Frontal cortex (tissue), 4 donors: Measurements from ENCODE around the gene NME7. TPM values are rescaled to one million over a fixed set of nuclear protein-coding genes. Genes with fewer than 3 reads are reported as not detected.

Experiments used
- DNase-seq, 2 donors: peaks; one replicate each; pipeline ENCODE4 v3.0.0; 2012; ENCODE audit warnings: low spot score in 2 of 2
- FAIRE-seq: peaks from 2 replicates; lab custom pipeline; 2012; peaks lifted over from hg19 to GRCh38; lab: Jason Lieb, UNC
- total RNA-seq: library from RNA; depleted of rRNA; stranded (reverse); fragments of >200 nt; gene quantifications from one replicate; pipeline ENCODE4 v1.2.3, GENCODE V29; 2014
- donor health status: control.
- donor health status: control.
- donor health status: control.

Gene NME7
- total RNA-seq, 1 donor from 2014 or later: 26.1 TPM

- no peak for DNase-seq
- FAIRE-seq: no peak
Measured at GRCh38 chr1:169100651-169101088, 266.9 kb downstream of the NME7 start.

DNA sequence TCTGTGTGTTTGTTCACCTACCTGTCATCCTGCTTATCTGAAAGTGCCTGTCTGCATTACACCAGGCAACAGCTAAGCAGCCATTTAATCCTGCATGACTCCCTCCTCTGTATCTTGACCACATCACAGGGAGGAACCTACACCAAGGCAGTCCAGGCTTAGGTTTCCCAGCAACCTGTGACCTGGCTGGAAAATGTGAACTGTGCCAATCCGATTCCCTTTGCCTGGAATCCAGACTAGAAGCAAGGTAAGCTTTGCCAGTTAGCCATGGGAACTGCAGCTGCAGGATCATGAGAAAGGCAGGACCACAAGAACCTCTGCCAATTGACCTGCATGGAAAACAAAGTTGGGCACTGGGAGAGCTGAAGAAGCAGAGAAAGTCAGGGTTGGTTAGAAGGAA lies 267.4 kb downstream of the NME7 start:
- DNase-seq (no peak), FAIRE-seq (no peak)

DNA sequence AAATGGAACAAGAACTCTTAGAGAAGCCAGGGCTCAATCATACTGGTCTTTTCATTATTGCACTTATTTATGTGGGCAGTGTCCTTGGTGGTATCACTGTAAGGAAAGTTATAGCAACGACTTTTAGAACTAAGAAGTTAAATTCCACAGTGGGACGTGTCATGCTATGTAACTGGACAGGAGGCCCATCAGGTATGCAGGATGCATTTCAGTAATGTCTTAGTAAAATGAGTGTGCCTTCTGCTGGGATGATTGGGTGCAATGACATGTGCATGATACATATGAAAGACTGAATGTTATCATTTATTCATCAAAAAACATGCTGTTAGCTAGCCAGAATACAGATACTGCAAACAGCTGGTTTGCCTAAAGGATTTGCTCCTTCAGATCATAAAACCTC lies 268.0 kb downstream of the NME7 start:
- DNase-seq (no peak), FAIRE-seq (no peak)

- FAIRE-seq: no peak
- no peak for DNase-seq
Measured at GRCh38 chr1:169098380-169098779, 269.2 kb downstream of the NME7 start.

DNA sequence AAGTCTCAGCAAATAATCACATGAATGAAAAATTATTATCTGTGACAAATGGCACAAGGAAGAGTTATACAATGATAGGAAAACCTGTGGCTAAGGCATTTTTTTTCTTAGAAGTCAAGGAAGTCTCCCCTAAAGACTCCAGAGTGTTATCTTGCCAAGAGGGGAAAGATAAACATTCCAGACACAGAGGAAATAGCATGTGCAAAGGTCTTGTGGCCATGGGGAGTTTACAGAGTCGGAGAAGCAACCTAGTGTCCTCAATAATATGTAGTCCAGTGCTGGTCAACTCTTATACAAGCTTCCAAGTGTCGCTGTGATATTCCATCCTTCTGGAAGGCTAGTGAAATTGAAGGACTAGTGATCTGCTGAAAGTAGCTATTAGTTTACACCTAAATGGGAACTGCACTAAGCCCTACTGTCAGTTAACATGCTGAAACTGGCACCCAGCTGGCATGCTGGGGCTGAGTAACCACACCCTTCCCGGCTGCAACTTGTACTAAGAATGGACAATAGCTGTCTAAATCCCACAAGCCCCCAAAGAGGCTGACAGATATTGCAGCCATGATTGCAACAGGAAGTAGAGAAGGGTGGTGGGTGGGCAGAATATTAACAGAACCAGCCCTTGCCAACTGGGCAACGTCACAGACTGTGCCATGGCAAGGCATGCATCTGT lies 272.6 kb downstream of the NME7 start:
- no peak for FAIRE-seq
- DNase-seq: no peak

GRCh38 chr1:169092399-169092798 lies 275.2 kb downstream of the NME7 start:
- FAIRE-seq: no peak
- no peak for DNase-seq

GRCh38 chr1:169091480-169091941 lies 276.1 kb downstream of the NME7 start:
- DNase-seq: no peak
- no peak for FAIRE-seq

DNA sequence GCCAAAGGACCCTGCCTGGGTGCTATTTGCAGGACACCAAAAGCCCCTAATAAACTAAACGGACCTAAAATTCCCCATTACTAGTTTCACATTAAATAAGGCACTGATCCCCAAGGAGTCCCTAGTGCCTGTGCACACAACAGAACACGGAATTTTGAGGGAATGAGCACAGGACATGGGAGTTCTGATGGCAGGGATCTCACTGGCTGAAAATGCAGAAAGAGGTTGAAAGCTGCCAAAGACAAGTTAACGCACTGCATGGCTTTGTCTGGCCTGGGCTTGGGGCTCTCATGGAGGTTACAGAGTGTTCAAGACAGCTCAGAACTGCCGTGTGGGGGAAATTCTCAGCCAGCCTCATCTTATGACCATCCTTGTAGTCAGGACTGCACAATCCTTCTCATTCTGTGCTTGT lies 276.7 kb downstream of the NME7 start:
- FAIRE-seq (no peak), DNase-seq (no peak)

GRCh38 chr1:169090308-169090899 lies 277.2 kb downstream of the NME7 start:
- DNase-seq (no peak), FAIRE-seq (no peak)

GRCh38 chr1:169089776-169090175 lies 277.8 kb downstream of the NME7 start:
- FAIRE-seq: no peak

DNA sequence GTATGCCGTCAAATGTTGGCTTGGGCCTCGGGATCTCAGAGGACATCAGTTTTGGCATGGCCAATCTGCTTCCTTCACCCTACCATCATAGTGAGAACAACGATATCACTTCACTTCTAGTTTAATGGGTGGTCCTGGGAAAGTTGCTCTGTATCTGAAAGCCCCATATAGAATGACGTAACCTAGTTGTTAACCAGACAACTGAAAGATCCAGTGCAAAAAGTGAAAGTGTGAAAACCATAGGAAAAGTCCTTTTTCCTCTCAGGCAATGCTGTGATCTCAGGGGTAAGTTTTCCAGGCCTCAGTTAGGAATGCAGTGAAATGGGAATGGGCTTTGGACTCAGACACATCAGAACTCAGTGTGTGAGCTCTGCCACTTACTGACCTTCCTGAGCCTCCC lies 279.7 kb downstream of the NME7 start:
- FAIRE-seq (no peak), DNase-seq (no peak)

More at GRCh38 chr1:169089776-169090175, 277.8 kb downstream of the NME7 start:
- DNase-seq: no peak

DNA sequence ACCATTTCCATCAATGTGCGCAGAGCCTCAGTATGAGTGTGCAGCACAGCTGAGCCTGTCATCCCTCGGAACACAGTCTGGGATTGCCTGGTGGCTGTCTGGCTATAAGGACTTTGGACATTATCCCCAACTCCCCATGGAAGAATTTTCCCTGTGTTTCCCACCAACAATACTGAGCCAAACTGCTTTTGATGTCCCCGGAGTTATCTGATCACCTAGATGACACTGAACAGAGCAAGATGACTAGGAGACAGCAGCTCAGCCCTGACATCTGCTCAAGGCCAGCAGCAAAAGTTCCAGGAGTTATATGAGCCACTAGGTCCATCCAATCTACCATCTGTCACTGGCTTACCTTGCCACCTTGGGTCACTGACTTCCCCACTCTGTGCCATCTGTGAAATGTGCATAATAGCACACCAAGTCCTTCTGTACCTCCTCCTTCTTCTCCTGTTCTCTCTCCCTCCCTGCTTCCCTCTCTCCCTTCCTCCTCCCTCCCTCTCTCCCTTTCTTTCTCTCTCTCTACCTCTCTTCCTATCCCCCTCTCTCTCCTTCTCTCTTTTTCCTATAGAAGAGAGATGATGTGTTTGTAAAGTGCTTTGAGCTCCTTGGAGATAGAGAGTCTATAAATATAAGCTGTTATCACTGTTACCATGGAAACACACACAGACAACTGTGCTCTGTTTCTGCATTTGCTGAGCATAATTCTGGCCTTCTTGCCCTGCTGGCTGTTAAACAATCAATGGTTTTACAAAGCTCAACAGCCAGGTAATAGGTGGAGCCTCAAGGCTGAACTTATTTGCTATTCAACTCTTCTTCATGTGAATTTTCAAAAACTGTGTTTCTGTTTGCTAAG lies 280.8 kb downstream of the NME7 start:
- FAIRE-seq: no peak
- no peak for DNase-seq

- DNase-seq: no peak
- no peak for FAIRE-seq
Measured at GRCh38 chr1:169085911-169086310, 281.7 kb downstream of the NME7 start.

Other genes starting within 250 kb of the NME7 start
- gene BLZF1, start 398 bp upstream of the NME7 start, total RNA-seq: 24.9 TPM
- 7.3 TPM for gene CCDC181, start 59.7 kb upstream of the NME7 start, total RNA-seq
- 23.6 TPM for gene SLC19A2, start 118.1 kb upstream of the NME7 start, total RNA-seq
- gene F5, start 218.7 kb upstream of the NME7 start, total RNA-seq: not detected